Measurements from ENCODE around the gene IRF7.

IRF7 gene

GRCh38 chr11:640021-640706 is 24.4 kb upstream of the IRF7 start:
- no peak for DNase-seq (ENCODE audit: low read depth)

DNA sequence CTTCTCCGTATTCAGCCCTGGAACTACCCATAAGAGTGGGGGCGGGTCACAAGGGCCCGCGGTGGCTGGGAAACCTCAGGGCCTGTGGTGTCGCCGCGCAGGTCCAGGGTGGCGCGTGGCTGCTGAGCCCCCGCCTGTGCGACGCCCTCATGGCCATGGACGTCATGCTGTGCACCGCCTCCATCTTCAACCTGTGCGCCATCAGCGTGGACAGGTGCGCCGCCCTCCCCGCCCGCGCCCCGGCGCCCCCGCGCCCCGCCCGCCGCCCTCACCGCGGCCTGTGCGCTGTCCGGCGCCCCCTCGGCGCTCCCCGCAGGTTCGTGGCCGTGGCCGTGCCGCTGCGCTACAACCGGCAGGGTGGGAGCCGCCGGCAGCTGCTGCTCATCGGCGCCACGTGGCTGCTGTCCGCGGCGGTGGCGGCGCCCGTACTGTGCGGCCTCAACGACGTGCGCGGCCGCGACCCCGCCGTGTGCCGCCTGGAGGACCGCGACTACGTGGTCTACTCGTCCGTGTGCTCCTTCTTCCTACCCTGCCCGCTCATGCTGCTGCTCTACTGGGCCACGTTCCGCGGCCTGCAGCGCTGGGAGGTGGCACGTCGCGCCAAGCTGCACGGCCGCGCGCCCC is 23.7 kb upstream of the IRF7 start:
- no peak for DNase-seq (ENCODE audit: low read depth)

GRCh38 chr11:638631-639331 is 23.0 kb upstream of the IRF7 start:
- no peak for DNase-seq (ENCODE audit: low read depth)

GRCh38 chr11:637593-638521 is 22.1 kb upstream of the IRF7 start:
- no peak for DNase-seq (ENCODE audit: low read depth)

- no peak for DNase-seq (ENCODE audit: low read depth)
Observed at GRCh38 chr11:637333-637592, 21.5 kb upstream of the IRF7 start.

- DNase-seq (ENCODE audit: low read depth), result no peak
Observed at GRCh38 chr11:636511-637332, 21.0 kb upstream of the IRF7 start, which contains the start of gene DRD4. TSS of gene DRD4 (plus strand) at chr11:637269. CDS start at chr11:637305, 36 bp downstream.

GRCh38 chr11:635945-636510 is 20.3 kb upstream of the IRF7 start:
- no peak for DNase-seq (ENCODE audit: low read depth)

GRCh38 chr11:630871-631270 is 15.1 kb upstream of the IRF7 start:
- DNase-seq (ENCODE audit: low read depth), result no peak

DNA sequence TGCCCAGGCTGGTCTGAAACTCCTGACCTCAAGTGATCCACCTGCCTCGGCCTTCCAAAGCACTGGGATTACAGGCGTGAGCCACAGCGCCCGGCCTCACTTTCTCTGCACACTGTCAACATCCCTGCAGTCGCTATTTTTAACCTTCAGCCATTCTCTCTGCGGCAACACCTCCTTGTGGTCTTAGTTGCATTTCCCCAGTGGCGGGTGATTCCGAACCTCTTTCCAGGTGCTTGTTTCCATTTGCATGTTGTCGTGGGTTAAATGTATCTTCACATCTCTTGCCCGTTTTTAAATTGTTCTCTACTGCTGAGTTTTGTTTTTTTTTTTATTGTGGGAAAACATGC is 13.5 kb upstream of the IRF7 start:
- DNase-seq (ENCODE audit: low read depth), result no peak

GRCh38 chr11:628056-628455 is 12.3 kb upstream of the IRF7 start:
- no peak for DNase-seq (ENCODE audit: low read depth)

GRCh38 chr11:627308-627576 is 11.5 kb upstream of the IRF7 start:
- DNase-seq (ENCODE audit: low read depth), result no peak

- no peak for DNase-seq (ENCODE audit: low read depth)
Observed at GRCh38 chr11:626475-627307, 10.9 kb upstream of the IRF7 start, which contains the start of gene SCT. TSS of gene SCT (minus strand) at chr11:627181. CDS start at chr11:627143, 38 bp downstream.

- no peak for DNase-seq (ENCODE audit: low read depth)
Observed at GRCh38 chr11:625636-626268, 10.0 kb upstream of the IRF7 start.

DNA sequence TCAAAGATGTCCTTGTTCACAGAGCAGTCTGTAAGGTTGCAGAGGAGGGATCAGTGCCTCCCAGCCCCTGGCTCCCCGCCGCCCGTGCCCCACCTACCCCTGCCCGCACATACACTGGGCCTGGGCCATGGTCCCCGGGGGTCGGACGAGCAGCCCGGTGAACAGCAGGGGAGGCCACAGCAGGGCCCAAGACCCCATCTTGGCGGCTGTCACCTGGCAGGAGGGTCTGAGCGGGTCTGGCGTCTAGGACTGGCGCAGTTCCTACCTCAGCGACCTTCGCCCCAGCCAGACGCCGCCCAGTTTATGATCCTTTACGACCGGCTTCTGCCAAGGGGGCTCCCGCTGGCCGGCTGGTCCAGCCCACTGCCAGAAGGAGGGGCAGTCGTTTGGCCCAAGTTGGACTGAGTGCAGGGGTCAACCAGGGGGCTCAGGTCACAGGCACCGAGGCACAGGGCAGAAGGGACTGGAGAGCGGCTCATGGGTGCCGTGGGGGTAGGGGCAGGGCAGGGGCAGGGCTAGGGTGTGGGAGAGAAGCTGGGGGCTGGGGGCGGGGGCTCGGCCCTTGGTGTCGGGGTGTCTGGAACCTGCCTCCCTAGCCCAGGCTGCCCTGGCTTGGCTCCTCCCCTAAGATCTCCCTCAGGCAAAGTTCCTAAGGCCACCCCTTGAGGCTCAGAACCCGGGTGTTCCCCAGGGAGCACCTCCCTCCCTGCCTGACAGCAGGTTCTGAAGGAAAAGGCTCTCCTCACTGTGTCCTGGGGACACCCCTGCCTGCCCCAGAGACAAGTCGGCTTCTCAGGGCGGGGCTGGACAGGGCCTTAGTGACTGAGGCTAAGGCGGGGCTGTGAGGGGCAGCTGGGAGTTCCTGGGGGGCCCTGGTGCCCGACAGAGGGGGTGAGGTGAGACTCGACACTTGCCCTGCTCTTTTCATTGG is 9.2 kb upstream of the IRF7 start, which contains the start of gene CDHR5:
Gene CDHR5, minus strand, starts transcription at position 251 of the 931 bp plus-strand sequence. Its CDS starts 53 bp downstream, at position 198.
- no peak for DNase-seq (ENCODE audit: low read depth)

DNA sequence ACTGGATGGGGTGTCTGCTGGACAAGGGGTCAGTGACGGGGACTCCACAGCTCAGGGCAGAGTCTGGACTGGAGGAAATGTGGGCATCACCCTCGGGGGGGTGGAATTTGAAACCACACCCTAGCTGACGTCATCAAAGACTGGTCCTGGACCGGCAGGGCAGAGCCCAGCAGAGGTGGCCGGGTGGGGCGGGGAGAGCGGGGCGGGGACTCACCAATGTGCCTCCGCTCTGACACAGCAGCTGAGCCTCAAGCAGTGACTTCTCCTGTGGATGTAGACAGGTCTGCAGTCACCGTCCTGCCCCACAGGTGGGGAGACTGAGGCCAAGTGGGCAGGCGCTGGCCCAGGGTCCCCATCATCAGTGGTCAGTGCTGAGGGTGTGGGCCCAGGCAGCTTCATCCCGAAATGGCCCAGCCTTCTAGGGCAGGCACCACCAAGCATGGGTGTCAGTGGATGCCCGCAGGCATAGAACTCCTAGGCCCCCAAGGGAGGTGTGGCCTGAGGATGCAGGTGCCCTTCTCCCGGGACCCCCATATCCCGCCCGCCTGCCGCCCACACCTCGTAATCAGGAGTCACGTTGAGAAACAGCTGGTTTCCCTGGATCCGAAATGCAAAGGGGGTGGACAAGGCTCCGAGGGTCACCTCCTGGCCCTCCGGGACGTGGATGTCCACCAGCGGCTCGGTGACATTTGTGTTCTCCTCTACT is 8.4 kb upstream of the IRF7 start:
- no peak for DNase-seq (ENCODE audit: low read depth)

GRCh38 chr11:623349-623869 is 7.7 kb upstream of the IRF7 start:
- no peak for DNase-seq (ENCODE audit: low read depth)

DNA sequence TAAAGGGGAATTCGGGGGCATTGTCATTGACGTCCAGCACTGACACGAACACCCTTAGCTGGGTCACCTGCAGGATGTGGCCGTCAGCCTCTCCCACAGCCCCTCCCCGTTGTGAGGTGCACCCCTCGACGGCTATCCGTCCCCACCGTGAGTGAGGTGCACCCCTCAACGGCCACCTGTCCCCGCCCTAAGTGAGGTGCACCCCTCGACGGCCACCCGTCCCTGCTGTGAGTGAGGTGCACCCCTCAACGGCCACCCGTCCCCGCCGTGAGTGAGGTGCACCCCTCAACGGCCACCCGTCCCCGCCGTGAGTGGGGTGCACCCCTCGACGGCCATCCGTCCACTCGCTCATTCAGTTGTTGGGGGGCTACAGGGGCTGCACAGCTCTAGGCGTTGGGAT is 6.1 kb upstream of the IRF7 start:
- DNase-seq (ENCODE audit: low read depth), result no peak
